Esophagus (tissue), 2 donors: ENCODE results near the gene ZCCHC18. TPM values are rescaled to one million over a fixed set of nuclear protein-coding genes. Genes with fewer than 3 reads are reported as not detected.
"Not testable (repeated sequence)": the region's sequence is repeated elsewhere in the genome, so short reads cannot be mapped to it uniquely, and the experiment has no call there.

Source experiments
- H3K27ac ChIP-seq, 2 donors: one replicate each; pipeline ENCODE4 v1.5.1; 2013; ENCODE audit warnings: low read depth in 2 of 2, mild to moderate bottlenecking in 2 of 2, inconsistent platforms in 1 of 2, low read length in 1 of 2, moderate library complexity in 1 of 2
- H3K27me3 ChIP-seq, 2 donors: one replicate each; pipeline ENCODE4 v1.6.1; 2013; ENCODE audit warnings: low read length in 2 of 2, control low read depth in 1 of 2, mild to moderate bottlenecking in 1 of 2; ENCODE audit not compliant: insufficient read depth in 2 of 2, control insufficient read depth in 1 of 2
- H3K36me3 ChIP-seq, 2 donors: one replicate each; pipeline ENCODE4 v1.6.1; 2013; ENCODE audit warnings: low read length in 1 of 2; ENCODE audit not compliant: control insufficient read depth in 2 of 2, insufficient read depth in 2 of 2
- H3K4me1 ChIP-seq, 2 donors: one replicate each; pipeline ENCODE4 v1.6.1; 2013; ENCODE audit warnings: low read length in 1 of 2; ENCODE audit not compliant: control insufficient read depth in 2 of 2, insufficient read depth in 2 of 2
- H3K4me3 ChIP-seq, 2 donors: one replicate each; pipeline ENCODE4 v1.5.1; 2013; ENCODE audit warnings: low read length in 2 of 2, mild to moderate bottlenecking in 2 of 2, low read depth in 1 of 2, moderate library complexity in 1 of 2
- H3K9me3 ChIP-seq, 2 donors: one replicate each; pipeline ENCODE4 v1.6.1; 2013; ENCODE audit warnings: mild to moderate bottlenecking in 2 of 2, low read depth in 1 of 2, low read length in 1 of 2, moderate library complexity in 1 of 2; ENCODE audit not compliant: control insufficient read depth in 2 of 2, insufficient read depth in 1 of 2
- WGBS, 2 donors: extraction: QIAGEN DNeasy Blood & Tissue Kit; methylation state at CpG; one replicate each; pipeline ENCODE4 v1.1.7; 2013; 5-methylcytosine and 5-hydroxymethylcytosine counted together
- polyA plus RNA-seq, 2 donors: library from polyadenylated mRNA; stranded (reverse); fragments of 200-250 nt; gene quantifications; one replicate each; pipeline ENCODE4 v1.2.3, GENCODE V29; 2013
- donor health status: healthy with polysubstance abuse.
- donor health status: Bipolar disorder and iron deficiency.

Gene ZCCHC18
- under 1 TPM; 0.51 to 0.71 TPM for polyA plus RNA-seq

DNA sequence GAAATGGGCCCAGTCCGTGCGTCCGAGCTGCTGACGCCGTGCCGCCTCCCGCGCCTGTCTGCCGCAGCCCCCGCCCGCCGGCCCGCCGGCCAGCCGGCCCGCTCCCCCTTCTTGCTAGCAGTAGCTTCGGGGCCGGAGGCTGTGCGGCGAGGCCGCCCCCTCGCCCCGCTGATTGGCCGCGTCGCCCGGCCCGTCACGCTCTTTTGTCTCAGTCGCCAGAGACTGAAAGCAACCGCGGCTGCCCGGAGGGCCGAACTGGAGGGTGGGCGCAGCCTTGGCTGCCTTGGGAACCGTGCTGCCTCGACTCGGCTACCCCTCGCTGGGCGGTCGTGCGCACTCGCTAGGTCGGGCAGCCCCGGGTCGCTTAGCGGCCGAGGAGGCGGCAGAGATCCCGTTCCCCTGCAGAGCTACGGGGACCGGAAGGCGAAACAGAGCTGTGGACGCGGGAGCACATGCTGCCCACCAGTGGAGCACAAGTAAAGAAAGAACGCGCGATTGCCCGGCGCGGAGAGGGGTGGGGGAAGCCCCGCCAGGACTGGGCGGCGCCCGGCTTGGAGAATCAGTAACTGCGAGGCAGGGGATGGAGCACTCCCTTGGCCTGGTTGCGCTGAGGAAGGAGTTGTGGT, at the start of gene ZCCHC18:
Gene ZCCHC18, plus strand, starts transcription at position 198 of the 626 bp plus-strand sequence. CDS start 1,589 bp downstream, outside the sequence.
- Histone ChIP-seq H3K36me3 (no peaks in the 10 kb centered on the region), H3K27ac (peak within 1 kb of the TSS; percentile 47 to 67), H3K4me3 (peak within 1 kb of the TSS; percentile 44 to 51), H3K27me3 (peaks cover 0 to 6% of the 10 kb centered on the region in 2 donors), H3K9me3 (peaks cover 0 to 4% of the 10 kb centered on the region in 2 donors), H3K4me1 (no peaks in the 10 kb centered on the region)
- WGBS, 2 donors, result 1 to 30% methylated on average over 52 to 67 of the region's 67 CpGs

DNA sequence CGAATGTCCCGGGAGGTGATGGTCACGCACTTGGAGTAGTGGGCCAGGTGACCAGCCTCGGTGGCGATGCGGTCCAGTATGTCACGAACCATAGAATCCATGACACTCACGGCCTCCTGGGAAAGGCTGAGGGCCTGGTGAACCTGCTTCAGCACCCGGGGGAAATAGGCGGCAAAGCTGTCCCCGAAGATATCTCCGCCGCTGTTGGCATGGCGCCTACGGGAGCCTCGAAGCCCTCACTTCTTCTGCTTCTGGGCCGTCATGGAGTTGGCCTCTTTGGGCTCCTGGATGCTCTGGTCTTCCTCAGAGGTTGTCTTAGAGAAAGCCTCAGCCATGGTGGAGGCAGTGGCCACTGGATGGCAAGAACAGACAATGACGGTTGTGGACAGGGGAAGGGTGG, 49.7 kb upstream of the ZCCHC18 start:
- H3K27me3 ChIP-seq, H3K4me3 ChIP-seq, H3K27ac ChIP-seq, H3K4me1 ChIP-seq, H3K36me3 ChIP-seq, H3K9me3 ChIP-seq: not testable (repeated sequence)
- WGBS, 2 donors, result 95 to 97% methylated on average over 9 to 10 of the region's 18 CpGs

DNA sequence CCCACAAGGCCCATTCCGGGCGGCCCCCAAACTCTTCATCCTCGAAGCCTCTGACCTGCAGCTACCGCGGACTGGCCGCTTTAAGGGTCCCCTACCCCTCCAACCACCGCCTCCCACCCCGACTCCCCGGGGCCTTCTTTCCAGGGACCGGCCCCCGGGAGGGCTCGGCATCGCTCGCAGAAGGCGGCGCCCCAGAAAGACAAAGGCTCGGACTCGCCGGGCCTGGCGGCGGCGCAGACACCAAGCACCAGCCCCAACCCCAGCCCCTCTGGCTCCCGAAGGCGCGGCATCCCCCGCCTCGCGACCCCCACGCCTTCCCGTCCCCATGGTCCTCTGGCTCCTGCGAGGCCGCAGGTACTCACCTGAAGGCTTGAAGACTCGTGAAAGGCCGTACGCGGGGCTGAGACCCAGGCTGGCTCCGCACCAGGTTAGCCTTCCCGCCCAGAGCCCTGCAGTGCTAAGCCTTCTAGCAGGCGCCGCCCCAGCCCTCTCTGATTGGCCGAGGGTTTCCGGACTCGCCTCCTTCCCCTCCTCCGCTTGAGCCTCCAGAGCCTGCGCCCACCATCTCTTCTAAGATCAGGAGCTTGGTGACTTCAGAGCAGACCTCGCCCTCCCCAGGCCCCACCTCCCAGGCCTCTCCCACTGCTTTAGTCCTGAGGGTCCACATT, 36.4 kb upstream of the ZCCHC18 start, which contains the start of gene TMSB15C:
Gene TMSB15C, minus strand, starts transcription at position 459 of the 668 bp plus-strand sequence.
- H3K27me3 ChIP-seq, H3K4me1 ChIP-seq, H3K36me3 ChIP-seq, H3K27ac ChIP-seq, H3K9me3 ChIP-seq, H3K4me3 ChIP-seq: not testable (repeated sequence)
- WGBS, 2 donors, result no CpG with 5 or more reads among the region's 46 CpGs

DNA sequence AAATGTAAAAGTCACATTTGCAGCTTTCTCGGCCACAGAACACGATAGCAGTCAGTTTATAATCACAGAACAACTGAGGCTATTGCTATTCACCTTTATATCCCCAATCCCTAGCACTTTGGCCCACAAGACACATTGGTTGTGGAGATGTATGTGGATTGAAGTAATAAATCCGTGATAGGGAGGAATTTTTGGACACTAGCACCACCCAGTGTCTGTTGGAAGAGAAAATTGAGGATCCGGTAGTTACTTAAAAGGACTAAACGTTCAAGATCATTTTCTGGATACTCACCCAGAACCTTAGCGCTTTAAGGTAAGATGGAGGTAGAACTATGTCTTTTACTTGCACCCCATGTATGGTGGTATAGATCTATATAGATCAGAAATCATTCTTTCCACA, 34.5 kb upstream of the ZCCHC18 start:
- H3K27ac ChIP-seq, H3K27me3 ChIP-seq, H3K4me1 ChIP-seq, H3K4me3 ChIP-seq, H3K36me3 ChIP-seq, H3K9me3 ChIP-seq: not testable (repeated sequence)
- WGBS, 2 donors, result no CpG with 5 or more reads among the region's 6 CpGs

DNA sequence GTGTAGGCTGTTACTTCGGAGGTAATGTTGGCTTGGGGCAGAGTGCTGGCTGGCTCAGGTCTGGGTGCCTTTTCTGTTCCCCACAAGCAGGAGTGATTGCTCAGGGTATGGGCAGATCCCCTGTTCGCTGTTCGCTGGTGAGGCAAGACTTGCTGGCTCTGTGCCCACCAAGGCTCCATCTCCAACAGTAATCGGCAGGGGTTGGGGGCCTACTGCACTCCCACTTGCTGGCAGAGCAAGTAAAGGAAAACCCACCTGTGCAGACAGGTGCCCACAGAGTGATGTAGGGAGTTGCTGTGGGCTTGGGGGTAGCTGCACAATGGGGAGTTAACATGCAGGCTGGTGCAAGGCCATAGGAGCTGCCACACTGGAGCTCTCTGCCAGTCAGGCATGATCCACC, 28.3 kb upstream of the ZCCHC18 start:
- WGBS, 2 donors, result 75 to 78% methylated on average over 4 of the region's 4 CpGs
- Histone ChIP-seq H3K27me3 (peaks cover 0 to 4% of the 10 kb centered on the region in 2 donors), H3K9me3 (peaks cover 0 to 3% of the 10 kb centered on the region in 2 donors), H3K27ac (no peak overlapping the region), H3K4me1 (no peaks in the 10 kb centered on the region), H3K4me3 (no peak overlapping the region), H3K36me3 (no peaks in the 10 kb centered on the region)

DNA sequence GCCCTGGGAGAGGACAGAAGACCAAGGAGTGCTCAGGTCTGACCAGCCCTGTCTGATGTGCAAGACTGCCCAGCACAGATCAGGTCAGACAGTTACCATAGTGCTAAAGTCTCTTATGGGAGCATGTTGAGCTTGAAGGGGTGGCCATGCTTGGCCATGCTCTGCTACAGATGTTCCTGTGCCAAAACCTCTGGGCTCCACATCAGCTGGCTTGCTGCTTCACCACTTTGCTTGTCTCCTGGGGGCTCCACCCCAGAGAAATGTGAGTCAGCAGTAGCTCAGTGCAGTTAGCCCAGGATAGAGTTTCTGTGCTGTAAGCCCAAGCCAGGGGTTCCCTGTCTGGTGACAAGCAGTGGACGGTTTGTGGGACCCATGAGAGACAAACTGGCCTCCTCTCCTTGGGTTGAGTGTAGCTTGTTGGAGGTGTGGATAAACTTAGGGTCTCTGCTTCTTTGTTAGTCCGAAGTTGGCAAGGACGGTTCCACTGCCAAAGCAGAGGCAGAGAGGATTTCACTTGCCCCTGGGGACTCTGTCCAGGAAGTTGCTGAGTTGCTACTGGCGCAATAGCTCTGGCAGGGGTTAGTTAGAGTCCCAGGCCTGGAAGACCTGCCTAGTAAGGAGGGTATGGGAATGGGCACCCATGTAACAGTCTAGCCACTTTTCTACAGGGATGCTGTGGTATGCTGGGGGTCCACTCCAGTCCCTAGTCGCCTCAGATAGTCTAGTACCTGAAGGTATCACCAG, 27.6 kb upstream of the ZCCHC18 start:
- 66 to 67% methylated on average over 5 of the region's 5 CpGs for WGBS, 2 donors
- Histone ChIP-seq H3K36me3 (no peaks in the 10 kb centered on the region), H3K27me3 (peaks cover 0 to 4% of the 10 kb centered on the region in 2 donors), H3K4me1 (no peaks in the 10 kb centered on the region), H3K4me3 (no peak overlapping the region), H3K27ac (no peak overlapping the region), H3K9me3 (peaks cover 0 to 3% of the 10 kb centered on the region in 2 donors)

DNA sequence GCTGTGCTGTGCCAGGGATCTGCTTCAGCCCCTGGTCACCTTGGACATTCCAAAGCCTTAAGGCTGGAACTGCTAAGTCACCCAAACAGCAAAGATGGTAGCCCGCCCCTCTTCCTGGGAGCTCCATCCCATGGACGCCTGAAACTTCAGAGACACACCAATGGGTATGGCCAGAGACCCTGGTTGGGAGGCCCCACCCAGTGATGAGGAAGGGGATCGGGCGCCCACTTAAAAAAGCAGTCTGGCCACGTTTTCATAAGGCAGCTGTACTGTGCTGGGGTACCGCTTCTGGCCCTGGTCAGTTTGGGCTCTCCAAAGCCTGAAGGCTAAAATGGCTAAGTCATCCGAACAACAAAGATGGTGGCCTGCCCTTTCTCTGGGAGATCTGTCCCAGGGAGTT, 26.8 kb upstream of the ZCCHC18 start:
- Histone ChIP-seq H3K9me3 (peaks cover 0 to 3% of the 10 kb centered on the region in 2 donors), H3K27ac (no peak overlapping the region), H3K4me1 (no peaks in the 10 kb centered on the region), H3K36me3 (no peaks in the 10 kb centered on the region), H3K27me3 (peaks cover 0 to 4% of the 10 kb centered on the region in 2 donors), H3K4me3 (no peak overlapping the region)
- WGBS, 2 donors, result 86 to 90% methylated on average over 7 of the region's 7 CpGs

DNA sequence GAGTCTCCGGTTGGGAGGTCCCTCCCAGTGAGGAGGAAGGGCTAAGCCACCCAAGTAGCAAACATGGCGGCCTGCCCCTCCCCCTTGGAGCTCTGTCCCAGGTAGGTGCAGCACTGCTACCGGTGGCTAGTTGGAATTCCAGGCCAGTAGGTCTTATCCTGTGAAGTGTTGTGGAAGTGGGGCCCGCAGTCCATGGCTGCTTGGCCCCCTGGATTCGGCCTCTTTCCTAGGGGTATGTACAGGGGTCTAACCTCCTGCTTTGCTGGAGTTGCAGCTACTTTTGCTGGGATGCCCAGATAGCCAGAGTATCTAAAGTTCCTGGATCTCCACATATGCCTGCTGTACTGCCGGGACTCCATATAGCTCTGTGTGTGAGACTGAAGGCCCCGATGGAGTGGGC, 26.4 kb upstream of the ZCCHC18 start:
- H3K9me3 ChIP-seq, result peaks cover 0 to 3% of the 10 kb centered on the region in 2 donors
- H3K27me3 ChIP-seq, result peaks cover 0 to 4% of the 10 kb centered on the region in 2 donors
- no peaks in the 10 kb centered on the region for H3K4me1 ChIP-seq
- no peak overlapping the region for H3K27ac ChIP-seq
- no peaks in the 10 kb centered on the region for H3K36me3 ChIP-seq
- 78 to 84% methylated on average over 7 of the region's 7 CpGs for WGBS, 2 donors
- no peak overlapping the region for H3K4me3 ChIP-seq

DNA sequence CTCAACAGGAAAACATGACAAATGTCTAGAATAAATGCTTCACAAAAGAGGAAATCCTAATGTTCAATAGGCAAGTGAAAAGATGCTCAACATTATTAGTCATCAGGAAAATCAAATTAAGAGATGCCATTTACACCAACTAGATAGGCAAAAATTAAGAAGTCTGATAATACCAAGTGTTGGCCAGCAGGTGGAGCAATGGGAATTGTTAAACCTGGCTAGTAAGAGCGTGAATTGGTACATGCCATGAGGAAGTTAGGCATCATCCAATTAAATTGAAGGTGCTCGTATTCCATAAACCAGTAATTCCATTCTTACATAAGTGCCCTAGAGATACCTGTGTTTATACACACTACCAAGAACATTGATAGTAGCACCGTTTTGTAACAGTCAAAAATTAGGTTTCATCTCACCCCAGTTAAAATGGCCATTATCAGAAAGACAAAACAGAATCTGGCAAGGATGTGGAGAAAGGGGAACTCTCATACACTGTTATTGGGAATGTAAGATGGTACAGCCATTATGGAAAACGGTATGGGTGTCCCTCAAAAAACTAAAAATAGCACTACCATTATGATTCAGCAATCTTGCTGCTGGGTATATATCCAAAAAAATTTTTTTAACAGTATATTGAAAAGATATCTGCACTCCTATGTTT, 14.0 kb upstream of the ZCCHC18 start:
- H3K4me3 ChIP-seq, result no peak overlapping the region
- no peaks in the 10 kb centered on the region for H3K4me1 ChIP-seq
- H3K27me3 ChIP-seq, result no peaks in the 10 kb centered on the region
- H3K27ac ChIP-seq, result no peak overlapping the region
- no peaks in the 10 kb centered on the region for H3K9me3 ChIP-seq
- WGBS, 2 donors, result 1% methylated on average over 4 of the region's 4 CpGs
- no peaks in the 10 kb centered on the region for H3K36me3 ChIP-seq
